Measurements from ENCODE around the gene EGLN1. TPM values are rescaled to one million over a fixed set of nuclear protein-coding genes. Genes with fewer than 3 reads are reported as not detected.
A peak's percentile ranks its signal among the peaks of the same experiment; 100 is the strongest.

Gene EGLN1
- total RNA-seq, 1 donor from 2014 or later = 27.5 TPM

DNA sequence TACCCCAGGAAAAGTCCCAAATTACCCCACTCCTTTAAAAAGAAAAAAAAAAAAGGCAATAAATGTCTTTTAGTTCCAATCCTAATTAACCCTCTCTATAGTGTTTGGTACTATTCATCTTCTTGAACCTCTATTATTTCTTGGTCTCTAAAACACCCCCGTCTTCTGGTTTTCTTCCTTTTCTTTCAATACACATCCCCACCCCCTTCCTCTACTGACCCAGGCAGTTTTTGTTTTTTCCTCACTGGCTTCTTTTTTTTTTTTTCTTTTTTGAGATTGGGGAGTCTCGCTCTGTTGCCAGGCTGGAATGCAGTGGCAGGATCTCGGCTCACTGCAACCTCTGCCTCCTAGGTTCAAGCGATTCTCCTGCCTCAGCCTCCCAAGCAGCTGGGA lies 26.1 kb downstream of the EGLN1 start:
- H3K4me3 Mint-ChIP-seq (ENCODE audit: unreplicated experiment) = peak overlapping the region; percentile 42

DNA sequence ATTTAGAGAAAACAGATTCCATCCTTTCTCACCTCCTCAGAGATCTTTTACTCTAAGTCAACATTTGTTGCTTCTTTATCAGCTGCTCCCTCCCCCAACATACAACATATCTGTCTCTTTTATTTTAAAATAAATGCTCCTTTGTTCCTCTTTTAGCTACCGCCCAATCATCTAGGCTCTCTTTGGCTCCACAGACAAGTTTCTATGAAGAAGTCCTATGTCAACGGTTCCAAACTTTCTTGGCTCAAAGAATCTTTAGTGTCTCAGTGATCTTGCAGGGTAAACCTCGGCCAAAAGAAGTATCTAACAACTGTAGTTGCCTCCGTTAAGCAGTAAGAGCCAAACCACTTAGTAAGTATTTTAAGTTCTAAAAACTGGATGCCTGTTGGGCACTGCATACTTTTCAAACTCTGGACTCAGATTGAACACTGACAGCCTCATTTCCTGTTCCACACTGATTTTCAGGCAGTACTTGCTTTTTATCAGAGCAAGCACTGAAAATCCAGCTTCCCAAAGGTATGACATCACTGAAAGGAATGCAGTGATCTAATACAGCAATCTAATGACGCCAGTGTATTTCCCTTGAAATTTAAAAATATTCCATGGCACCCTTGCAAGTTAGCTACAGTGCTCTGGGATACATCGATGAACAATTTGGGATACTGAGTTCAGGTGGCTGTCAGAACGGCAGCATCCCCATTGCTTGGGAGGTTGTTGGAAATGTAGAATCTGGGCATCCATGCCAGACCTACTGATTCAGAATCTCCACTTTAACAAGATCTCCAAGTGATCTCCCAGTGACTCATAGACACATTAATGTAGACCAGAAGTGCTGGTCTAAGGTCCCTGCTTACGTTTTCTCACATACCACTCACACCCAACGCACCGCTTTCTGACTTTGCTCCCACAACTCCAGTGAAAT lies 26.8 kb downstream of the EGLN1 start:
- Mint-ChIP-seq H3K4me3 (ENCODE audit: unreplicated experiment) (peak overlapping the region; percentile 42), H3K27me3 (ENCODE audit: unreplicated experiment) (no peaks in the 10 kb centered on the region), H3K36me3 (ENCODE audit: unreplicated experiment) (peaks cover 5% of the 10 kb centered on the region), H3K4me1 (ENCODE audit: unreplicated experiment) (peaks cover 45% of the 10 kb centered on the region), H3K9me3 (ENCODE audit: unreplicated experiment) (no peaks in the 10 kb centered on the region), H3K27ac (ENCODE audit: unreplicated experiment) (peak overlapping the region; percentile 86)
- DNase-seq (ENCODE audit: extremely low spot score, unreplicated experiment) = no peak
- TF ChIP-seq, protein P1, sequence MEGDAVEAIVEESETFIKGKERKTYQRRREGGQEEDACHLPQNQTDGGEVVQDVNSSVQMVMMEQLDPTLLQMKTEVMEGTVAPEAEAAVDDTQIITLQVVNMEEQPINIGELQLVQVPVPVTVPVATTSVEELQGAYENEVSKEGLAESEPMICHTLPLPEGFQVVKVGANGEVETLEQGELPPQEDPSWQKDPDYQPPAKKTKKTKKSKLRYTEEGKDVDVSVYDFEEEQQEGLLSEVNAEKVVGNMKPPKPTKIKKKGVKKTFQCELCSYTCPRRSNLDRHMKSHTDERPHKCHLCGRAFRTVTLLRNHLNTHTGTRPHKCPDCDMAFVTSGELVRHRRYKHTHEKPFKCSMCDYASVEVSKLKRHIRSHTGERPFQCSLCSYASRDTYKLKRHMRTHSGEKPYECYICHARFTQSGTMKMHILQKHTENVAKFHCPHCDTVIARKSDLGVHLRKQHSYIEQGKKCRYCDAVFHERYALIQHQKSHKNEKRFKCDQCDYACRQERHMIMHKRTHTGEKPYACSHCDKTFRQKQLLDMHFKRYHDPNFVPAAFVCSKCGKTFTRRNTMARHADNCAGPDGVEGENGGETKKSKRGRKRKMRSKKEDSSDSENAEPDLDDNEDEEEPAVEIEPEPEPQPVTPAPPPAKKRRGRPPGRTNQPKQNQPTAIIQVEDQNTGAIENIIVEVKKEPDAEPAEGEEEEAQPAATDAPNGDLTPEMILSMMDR (IDR thresholded peaks at IDR 0.05) = no peak

More for the DNA sequence above, 26.1 kb downstream of the EGLN1 start:
- Mint-ChIP-seq H3K36me3 (ENCODE audit: unreplicated experiment) (peaks cover 5% of the 10 kb centered on the region), H3K27me3 (ENCODE audit: unreplicated experiment) (no peaks in the 10 kb centered on the region), H3K4me1 (ENCODE audit: unreplicated experiment) (peaks cover 42% of the 10 kb centered on the region), H3K9me3 (ENCODE audit: unreplicated experiment) (no peaks in the 10 kb centered on the region), H3K27ac (ENCODE audit: unreplicated experiment) (peak overlapping the region; percentile 86)
- DNase-seq (ENCODE audit: extremely low spot score, unreplicated experiment) = no peak
- TF ChIP-seq, protein P1 (IDR thresholded peaks at IDR 0.05) = no peak

DNA sequence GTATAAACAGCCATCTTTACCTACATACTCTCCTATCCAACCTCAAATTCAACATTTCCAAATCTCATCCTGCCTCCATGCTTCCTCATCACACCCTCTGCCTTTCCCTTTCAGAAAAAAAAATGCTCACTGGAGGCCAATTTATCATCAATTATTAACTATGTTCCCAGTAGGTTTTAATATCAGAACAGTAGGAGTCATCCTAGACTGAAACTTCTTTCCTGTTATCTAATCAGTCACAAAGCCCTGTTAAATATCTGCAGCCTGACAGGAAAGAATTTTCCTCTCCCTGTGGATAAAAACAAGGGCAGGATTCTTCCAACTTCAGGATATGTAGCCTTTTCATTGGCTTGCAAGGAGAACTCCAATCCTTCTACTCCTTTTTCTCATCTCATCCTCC lies 28.4 kb downstream of the EGLN1 start:
- H3K27me3 Mint-ChIP-seq (ENCODE audit: unreplicated experiment) = no peaks in the 10 kb centered on the region
- H3K4me3 Mint-ChIP-seq (ENCODE audit: unreplicated experiment) = no peak overlapping the region
- H3K36me3 Mint-ChIP-seq (ENCODE audit: unreplicated experiment) = peaks cover 8% of the 10 kb centered on the region
- H3K4me1 Mint-ChIP-seq (ENCODE audit: unreplicated experiment) = peaks cover 55% of the 10 kb centered on the region
- TF ChIP-seq, protein P1 (IDR thresholded peaks at IDR 0.05) = no peak
- no peak for DNase-seq (ENCODE audit: extremely low spot score, unreplicated experiment)
- no peaks in the 10 kb centered on the region for H3K9me3 Mint-ChIP-seq (ENCODE audit: unreplicated experiment)
- peak overlapping the region; percentile 27 for H3K27ac Mint-ChIP-seq (ENCODE audit: unreplicated experiment)

DNA sequence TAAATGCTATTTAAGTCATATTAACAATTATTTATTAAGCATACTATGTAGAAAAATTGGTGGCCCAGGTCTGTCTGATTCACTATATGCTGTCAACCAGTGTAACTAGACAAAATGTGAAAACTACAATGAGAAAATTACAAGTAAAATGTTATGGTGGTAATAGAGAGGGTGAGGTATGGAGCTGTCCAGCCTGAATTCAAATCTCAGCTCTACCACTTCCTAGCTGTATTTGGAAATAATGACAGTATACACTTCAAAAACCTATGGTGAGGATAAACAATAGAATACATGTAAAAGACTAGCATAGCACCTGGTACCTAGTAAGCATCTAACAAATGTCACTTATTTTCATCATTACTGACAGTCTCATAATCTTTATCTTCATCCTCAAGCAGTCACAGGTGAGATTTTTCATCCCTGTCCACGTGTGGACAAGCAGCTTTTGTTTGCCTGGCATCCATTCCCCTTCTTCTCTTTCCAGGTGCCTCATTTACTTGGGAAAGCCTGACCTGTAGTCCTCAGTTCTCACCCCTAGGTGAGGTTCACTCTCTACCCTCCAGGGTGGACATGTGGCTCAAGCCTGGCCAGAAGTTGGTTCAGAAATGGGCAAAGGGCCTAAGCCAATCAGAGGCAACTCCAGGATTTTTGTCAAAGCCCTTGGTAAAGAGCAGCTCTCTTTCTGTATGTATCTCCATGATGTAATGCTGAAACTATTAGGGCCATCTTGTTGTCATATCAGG lies 29.5 kb downstream of the EGLN1 start:
- no peak overlapping the region for H3K4me3 Mint-ChIP-seq (ENCODE audit: unreplicated experiment)
- no peaks in the 10 kb centered on the region for H3K9me3 Mint-ChIP-seq (ENCODE audit: unreplicated experiment)
- H3K4me1 Mint-ChIP-seq (ENCODE audit: unreplicated experiment) = peaks cover 59% of the 10 kb centered on the region
- H3K27me3 Mint-ChIP-seq (ENCODE audit: unreplicated experiment) = no peaks in the 10 kb centered on the region
- peaks cover 4% of the 10 kb centered on the region for H3K36me3 Mint-ChIP-seq (ENCODE audit: unreplicated experiment)
- H3K27ac Mint-ChIP-seq (ENCODE audit: unreplicated experiment) = no peak overlapping the region
- TF ChIP-seq, protein P1 (IDR thresholded peaks at IDR 0.05) = no peak
- no peak for DNase-seq (ENCODE audit: extremely low spot score, unreplicated experiment)

DNA sequence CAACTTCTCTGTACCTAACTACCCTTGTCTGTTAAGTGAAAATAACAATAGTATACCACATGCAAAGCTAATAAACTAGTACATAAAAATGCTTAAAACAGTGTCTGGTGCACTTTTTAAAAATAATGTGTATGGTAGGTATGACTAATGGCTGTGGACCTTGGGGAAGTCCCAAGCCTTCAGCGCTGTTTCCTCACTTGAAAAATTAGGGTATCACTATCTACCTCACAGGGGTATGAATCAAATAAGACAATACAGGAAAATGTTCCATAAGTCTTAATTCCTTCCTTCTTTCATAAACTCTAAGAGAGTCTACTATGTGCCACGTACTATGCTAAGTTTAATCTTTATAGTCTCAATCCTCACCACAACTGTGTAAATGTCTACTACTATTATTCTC lies 32.0 kb downstream of the EGLN1 start:
- H3K27ac Mint-ChIP-seq (ENCODE audit: unreplicated experiment) = no peak overlapping the region
- DNase-seq (ENCODE audit: extremely low spot score, unreplicated experiment) = no peak
- peaks cover 3% of the 10 kb centered on the region for H3K36me3 Mint-ChIP-seq (ENCODE audit: unreplicated experiment)
- H3K27me3 Mint-ChIP-seq (ENCODE audit: unreplicated experiment) = no peaks in the 10 kb centered on the region
- peaks cover 39% of the 10 kb centered on the region for H3K4me1 Mint-ChIP-seq (ENCODE audit: unreplicated experiment)
- H3K9me3 Mint-ChIP-seq (ENCODE audit: unreplicated experiment) = no peaks in the 10 kb centered on the region
- TF ChIP-seq, protein P1 (IDR thresholded peaks at IDR 0.05) = no peak
- no peak overlapping the region for H3K4me3 Mint-ChIP-seq (ENCODE audit: unreplicated experiment)
